ENCODE measurements around the gene HOXB4.

GRCh38 chr17:48553190-48553547 is 25.0 kb downstream of the HOXB4 start:
- TF ChIP-seq CTCF (IDR thresholded peaks at IDR 0.05), result no peak
- no peak for TF ChIP-seq POLR2A (IDR thresholded peaks at IDR 0.05)
- no peak for TF ChIP-seq POLR2AphosphoS5 (IDR thresholded peaks at IDR 0.05)

Data from prostate gland (tissue), 2 donors.